H1 (cell line): ENCODE data around the gene KNOP1. TPM values are rescaled to one million over a fixed set of nuclear protein-coding genes. Genes with fewer than 3 reads are reported as not detected.

Experiments
- CTCF ChIA-PET: fragments of 300-600 bp; sonication (Branson Sonifier 250); formaldehyde crosslinking; loops from one replicate; lab custom pipeline; 2021; ENCODE audit not compliant: partially characterized antibody; lab: Charles Lee
- POLR2A ChIA-PET: fragments of 300-600 bp; sonication (Branson Sonifier 250); formaldehyde crosslinking; loops from one replicate; lab custom pipeline; 2021; ENCODE audit warnings: inconsistent platforms; ENCODE audit not compliant: partially characterized antibody; lab: Charles Lee
- DNase-seq, 2 experiments: peaks; one replicate each; pipeline versions ENCODE4 v3.0.0 to v3.0.0-alpha.2; 2010 to 2022; ENCODE audit warnings: low spot score in 2 of 2, low read depth in 1 of 2, mixed read lengths in 1 of 2
- FAIRE-seq: peaks from 2 replicates; lab custom pipeline; 2011; peaks lifted over from hg19 to GRCh38; lab: Jason Lieb, UNC
- H2AFZ ChIP-seq: 2 replicates; pipeline ENCODE4 v1.8.1; 2012; ENCODE audit warnings: low read length, inconsistent platforms
- H2AK5ac ChIP-seq: 2 replicates; pipeline ENCODE4 v1.6.1; 2013; ENCODE audit warnings: low read depth, low read length
- H2BK120ac ChIP-seq: replicated peaks from 2 replicates; pipeline ENCODE3; 2013; ENCODE audit warnings: low read depth, low read length, inconsistent platforms
- H2BK12ac ChIP-seq: 2 replicates; pipeline ENCODE4 v1.6.1; 2013; ENCODE audit warnings: low read depth, low read length
- H2BK15ac ChIP-seq: 2 replicates; pipeline ENCODE4 v1.6.1; 2013; ENCODE audit warnings: low read length
- H2BK20ac ChIP-seq: 2 replicates; pipeline ENCODE4 v1.6.1; 2013; ENCODE audit warnings: low read length
- H2BK5ac ChIP-seq: 2 replicates; pipeline ENCODE4 v1.6.1; 2013; ENCODE audit warnings: low read depth, low read length
- H3K14ac ChIP-seq: 2 replicates; pipeline ENCODE4 v1.6.1; 2013; ENCODE audit warnings: inconsistent platforms; ENCODE audit not compliant: insufficient read length
- H3K18ac ChIP-seq: 2 replicates; pipeline ENCODE4 v1.6.1; 2013; ENCODE audit warnings: low read length; ENCODE audit errors: extremely low read depth
- H3K23ac ChIP-seq: 2 replicates; pipeline ENCODE4 v1.6.1; 2013; ENCODE audit warnings: inconsistent platforms; ENCODE audit not compliant: insufficient read length
- H3K23me2 ChIP-seq: 2 replicates; pipeline ENCODE4 v1.6.1; 2013; ENCODE audit warnings: low read depth, low read length
- H3K27ac ChIP-seq: 2 replicates; pipeline ENCODE4 v1.6.1; 2011; ENCODE audit warnings: low read depth, low read length, inconsistent platforms
- H3K27me3 ChIP-seq, 4 experiments: replicated peaks in 1 of 4; 1 replicate in 1 of 4; 2 replicates in 3 of 4; pipeline versions ENCODE4 v1.6.1 to v1.8.1; 2011 to 2013; ENCODE audit warnings: low read length in 3 of 4, mild to moderate bottlenecking in 3 of 4, inconsistent platforms in 2 of 4, mixed read lengths in 2 of 4, moderate library complexity in 1 of 4; ENCODE audit not compliant: control insufficient read depth in 3 of 4, insufficient read depth in 3 of 4; ENCODE audit errors: extremely low read depth in 1 of 4
- H3K36me3 ChIP-seq, 4 experiments: 2 replicates each; pipeline versions ENCODE4 v1.6.1 to v1.8.1; 2011 to 2013; ENCODE audit warnings: mild to moderate bottlenecking in 4 of 4, low read length in 3 of 4, moderate library complexity in 2 of 4, control low read depth in 1 of 4, inconsistent platforms in 1 of 4; ENCODE audit not compliant: insufficient read depth in 4 of 4, control insufficient read depth in 2 of 4
- H3K4ac ChIP-seq: replicated peaks from 2 replicates; pipeline ENCODE3; 2013; ENCODE audit warnings: low read length, low read depth, mixed read lengths, inconsistent platforms; ENCODE audit not compliant: insufficient read length
- H3K4me1 ChIP-seq, 4 experiments: replicated peaks in 1 of 4; 1 replicate in 1 of 4; 2 replicates in 3 of 4; pipeline versions ENCODE4 v1.6.1 to v1.8.1; 2011 to 2013; ENCODE audit warnings: low read length in 3 of 4, inconsistent platforms in 2 of 4, mixed read lengths in 1 of 4; ENCODE audit not compliant: insufficient read depth in 4 of 4, control insufficient read depth in 3 of 4
- H3K4me2 ChIP-seq, 2 experiments: 2 replicates each; pipeline versions ENCODE4 v1.6.1 to v1.8.1; 2011 to 2013; ENCODE audit warnings: low read depth in 2 of 2, low read length in 2 of 2, control low read depth in 1 of 2, inconsistent platforms in 1 of 2, mild to moderate bottlenecking in 1 of 2; ENCODE audit not compliant: insufficient read depth in 1 of 2
- H3K4me3 ChIP-seq, 4 experiments: fragments of 200-600, 300-600 bp in 1 of 4; sonication (generic), shearing (Covaris generic), sonication (Bioruptor Twin) in 1 of 4; 2 replicates each; pipeline versions ENCODE4 v1.5.1 to v1.8.1; 2011 to 2016; ENCODE audit warnings: low read length in 4 of 4, low read depth in 3 of 4, control low read depth in 2 of 4, inconsistent platforms in 2 of 4, mild to moderate bottlenecking in 2 of 4, mixed read lengths in 1 of 4, moderate library complexity in 1 of 4; ENCODE audit not compliant: insufficient read depth in 2 of 4; ENCODE audit errors: extremely low read depth in 1 of 4
- H3K56ac ChIP-seq: replicated peaks from 2 replicates; pipeline ENCODE3; 2013; ENCODE audit warnings: low read depth, mild to moderate bottlenecking, mixed read lengths, low read length, inconsistent platforms; ENCODE audit not compliant: insufficient read length
- H3K79me1 ChIP-seq: 2 replicates; pipeline ENCODE4 v1.6.1; 2013; ENCODE audit warnings: low read depth, low read length, control low read depth
- H3K79me2 ChIP-seq, 2 experiments: 2 replicates each; pipeline versions ENCODE4 v1.6.1 to v1.8.1; 2012 to 2013; ENCODE audit warnings: low read length in 2 of 2, mild to moderate bottlenecking in 2 of 2, inconsistent platforms in 1 of 2; ENCODE audit not compliant: insufficient read depth in 2 of 2, control insufficient read depth in 1 of 2
- H3K9ac ChIP-seq, 4 experiments: replicated peaks in 1 of 4; 1 replicate in 1 of 4; 2 replicates in 3 of 4; pipeline versions ENCODE4 v1.6.1 to v1.8.1; 2011 to 2013; ENCODE audit warnings: low read depth in 3 of 4, low read length in 3 of 4, control low read depth in 2 of 4, mild to moderate bottlenecking in 2 of 4, moderate library complexity in 2 of 4, inconsistent platforms in 1 of 4; ENCODE audit errors: extremely low read depth in 1 of 4
- H3K9me3 ChIP-seq, 2 experiments: 2 replicates each; pipeline versions ENCODE4 v1.6.1 to v1.8.1; 2012 to 2013; ENCODE audit warnings: mild to moderate bottlenecking in 2 of 2, moderate library complexity in 2 of 2, control low read depth in 1 of 2, inconsistent platforms in 1 of 2, low read depth in 1 of 2, low read length in 1 of 2, mixed read lengths in 1 of 2; ENCODE audit not compliant: insufficient read depth in 2 of 2
- H4K20me1 ChIP-seq, 2 experiments: replicated peaks in 1 of 2; 2 replicates each; pipeline versions ENCODE3 to v1.8.1; 2011 to 2013; ENCODE audit warnings: inconsistent platforms in 2 of 2, low read length in 2 of 2, mild to moderate bottlenecking in 1 of 2; ENCODE audit not compliant: insufficient read depth in 2 of 2, control insufficient read depth in 1 of 2
- H4K5ac ChIP-seq: 2 replicates; pipeline ENCODE4 v1.6.1; 2013; ENCODE audit warnings: low read length, low read depth, mixed read lengths, inconsistent platforms; ENCODE audit not compliant: insufficient read length
- H4K8ac ChIP-seq: 2 replicates; pipeline ENCODE4 v1.8.0; 2013; ENCODE audit warnings: mild to moderate bottlenecking, moderate library complexity, low read length, inconsistent platforms; ENCODE audit not compliant: insufficient read depth; ENCODE audit errors: extremely low read depth
- H4K91ac ChIP-seq: replicated peaks from 2 replicates; pipeline ENCODE3; 2013; ENCODE audit warnings: low read length, mixed read lengths, inconsistent platforms; ENCODE audit not compliant: insufficient read length
- BCL11A ChIP-seq, 2 experiments: IDR thresholded peaks; one replicate each; pipeline ENCODE4 v1.6.1; 2011; ENCODE audit warnings: low read depth in 2 of 2, low read length in 2 of 2, mild to moderate bottlenecking in 2 of 2
- CBX5 ChIP-seq: fragments of 300-800, 300-1000 bp; sonication (generic); IDR thresholded peaks from 2 replicates; pipeline ENCODE4 v1.7.1; 2016; ENCODE audit warnings: antibody characterized with exemption, low read length, low read depth
- CEBPB ChIP-seq: IDR thresholded peaks from 2 replicates; pipeline ENCODE4 v1.6.1; 2012; ENCODE audit warnings: low read depth, low read length
- CHD1 ChIP-seq: IDR thresholded peaks from 2 replicates; pipeline ENCODE4 v1.6.1; 2012; ENCODE audit warnings: low read depth, low read length, improper control_type of control experiment
- CHD2 ChIP-seq: IDR thresholded peaks from 2 replicates; pipeline ENCODE4 v1.6.1; 2012; ENCODE audit warnings: low read length, improper control_type of control experiment
- JUND ChIP-seq: IDR thresholded peaks from 2 replicates; pipeline ENCODE4 v1.6.1; 2011; ENCODE audit warnings: mild to moderate bottlenecking, improper control_type of control experiment, low read length
- RBBP5 ChIP-seq: IDR thresholded peaks from 2 replicates; pipeline ENCODE4 v1.7.1; 2012; ENCODE audit warnings: low read depth, mild to moderate bottlenecking, inconsistent platforms, low read length, moderate library complexity, borderline replicate concordance
- SP2 ChIP-seq: IDR thresholded peaks from 2 replicates; pipeline ENCODE4 v1.6.1; 2012; ENCODE audit warnings: mild to moderate bottlenecking, low read length, inconsistent platforms
- SP4 ChIP-seq: IDR thresholded peaks from 2 replicates; pipeline ENCODE4 v1.6.1; 2012; ENCODE audit warnings: low read length, inconsistent platforms
- TCF12 ChIP-seq: IDR thresholded peaks from 2 replicates; pipeline ENCODE4 v1.6.1; 2011; ENCODE audit warnings: low read depth, mild to moderate bottlenecking, low read length
- WGBS, 2 experiments: shearing (Covaris generic) in 1 of 2; methylation state at CpG; one replicate each; pipeline versions ENCODE4 v1.1.6 to v1.1.7; 2013 to 2015; ENCODE audit warnings: low lambda C conversion rate in 2 of 2, mixed read lengths in 2 of 2, inconsistent platforms in 1 of 2, low coverage in 1 of 2, missing lambda C conversion rate in 1 of 2; ENCODE audit not compliant: insufficient replicate concordance in 2 of 2, insufficient coverage in 1 of 2, insufficient read length in 1 of 2; ENCODE audit errors: extremely low coverage in 1 of 2, missing lambda C conversion rate in 1 of 2; 5-methylcytosine and 5-hydroxymethylcytosine counted together
- polyA plus RNA-seq, 7 experiments: library from polyadenylated mRNA; depleted of rRNA in 3 of 7; stranded (reverse) in 5 of 7; unstranded in 2 of 7; fragments of >200 nt in 5 of 7; fragments of 200-250 nt in 2 of 7; gene quantifications; 1 replicate in 5 of 7; 2 replicates in 1 of 7; 4 replicates in 1 of 7; pipeline versions ENCODE4 v1.2.1 to v1.2.3, GENCODE V29; 2011 to 2013; ENCODE audit warnings: missing spikeins in 2 of 7, mixed read lengths in 2 of 7
- total RNA-seq: library from RNA; stranded (reverse); fragmentation: NEBNext Ultra II Directional; extraction: Animal tissue kit (Norgen Biotek cat#: 25700); gene quantifications from 2 replicates; pipeline ENCODE4 v1.2.1, GENCODE V29; 2021
- TF ChIP-seq, protein P1 (sequence below), 3 experiments: IDR thresholded peaks; 1 replicate in 2 of 3; 2 replicates in 1 of 3; pipeline versions ENCODE4 v1.5.1 to v1.6.1; 2011; ENCODE audit warnings: low read length in 3 of 3, mild to moderate bottlenecking in 3 of 3, inconsistent platforms in 2 of 3, low read depth in 1 of 3, moderate library complexity in 1 of 3; ENCODE audit not compliant: insufficient read depth in 1 of 3; ENCODE audit errors: control extremely low read depth in 1 of 3

The KNOP1 gene
- total and polyA plus RNA-seq, 2 of the 8 experiments (the other 6 are each of a cell fraction or from before 2014, with no cell fraction given) = 21.6 to 87.9 TPM

DNA sequence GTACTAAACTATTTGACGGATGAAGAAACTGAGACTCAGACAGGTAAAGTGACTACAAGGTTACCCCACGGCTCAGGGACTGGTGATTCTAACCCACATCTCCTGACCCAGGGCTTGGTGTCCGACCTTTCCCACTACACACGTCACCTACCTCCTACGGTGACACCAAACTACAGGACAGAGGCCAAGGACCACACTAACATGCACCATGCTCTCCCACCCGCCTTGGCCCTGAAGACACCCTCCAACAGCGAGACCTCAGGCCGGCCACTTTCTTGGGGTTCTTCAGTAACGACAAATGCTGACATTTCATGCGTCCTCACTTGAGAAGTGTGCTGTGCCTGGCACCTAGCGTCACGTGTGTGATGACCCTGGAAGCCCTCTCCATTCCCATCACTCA is 6.4 kb downstream of the KNOP1 start:
- peak overlapping the region; percentile 39; the same call in 1 of the 2 replicates for H3K18ac ChIP-seq
- H2BK15ac ChIP-seq = peak overlapping the region; percentile 65; the same call in 1 of the 2 replicates
- H2BK120ac ChIP-seq = no peak overlapping the region
- H3K27ac ChIP-seq = peak overlapping the region; percentile 49; the same call in 1 of the 2 replicates
- no peak overlapping the region for H3K4me3 ChIP-seq
- peaks cover 18 to 58% (median 37%) of the 10 kb centered on the region in 4 experiments for H3K4me1 ChIP-seq
- H2BK20ac ChIP-seq = peak overlapping the region; percentile 52; the same call in 1 of the 2 replicates
- H3K27me3 ChIP-seq = no peaks in the 10 kb centered on the region
- ChIA-PET POLR2A (interaction anchor here (0.8 to 2.6 kb wide), 9 partner anchors 13 to 173 kb away, joined by 3 to 9 read pairs (median 3); partner anchors contain the start of gene GPRC5B), CTCF (interaction anchor here (1.7 kb wide), 1 partner anchor 61 kb away, joined by 3 read pairs; no protein-coding TSS in a partner anchor)
- peak overlapping the region; percentile 57 for H3K4ac ChIP-seq
- no peaks in the 10 kb centered on the region for H3K23me2 ChIP-seq
- DNase-seq (no peak), FAIRE-seq (no peak)
- H4K91ac ChIP-seq = peak overlapping the region; percentile 34
- H3K79me2 ChIP-seq = peaks cover 31 to 98% of the 10 kb centered on the region in 2 experiments
- H2AK5ac ChIP-seq = no peak overlapping the region; the same call in 1 of the 2 replicates
- peak overlapping the region in 1 of 2 experiments; percentile 37; a peak in 1 of 4 replicates for H3K4me2 ChIP-seq
- no peak overlapping the region for H3K56ac ChIP-seq
- no peak overlapping the region for H4K8ac ChIP-seq
- WGBS, 2 experiments = 94% methylated on average over 12 of the region's 12 CpGs; no CpG with 5 or more reads in 1 of the 2 experiments
- H3K14ac ChIP-seq = no peak overlapping the region
- H2BK5ac ChIP-seq = 0 out of 2 replicates have a peak overlapping the region, but pooled peaks have one; percentile 63
- H2BK12ac ChIP-seq = 0 out of 2 replicates have a peak overlapping the region, but pooled peaks have one; percentile 39
- no peaks in the 10 kb centered on the region for H3K9me3 ChIP-seq
- H3K9ac ChIP-seq = 0 out of 7 replicates have a peak overlapping the region, but pooled peaks of 1 of the 4 experiments have one; percentile 3
- H3K23ac ChIP-seq = no peak overlapping the region
- peaks cover 30% of the 10 kb centered on the region for H3K79me1 ChIP-seq
- peaks cover 25 to 77% (median 39%) of the 10 kb centered on the region in 4 experiments; a peak in 7 of 8 replicates for H3K36me3 ChIP-seq
- no peak overlapping the region for H4K5ac ChIP-seq
- H4K20me1 ChIP-seq = peaks cover 46 to 58% of the 10 kb centered on the region in 2 experiments
- H2AFZ ChIP-seq = no peak overlapping the region
- TF ChIP-seq CHD1 = no peak
- no peak for TF ChIP-seq CBX5
- TF ChIP-seq JUND = no peak
- TF ChIP-seq, protein P1, sequence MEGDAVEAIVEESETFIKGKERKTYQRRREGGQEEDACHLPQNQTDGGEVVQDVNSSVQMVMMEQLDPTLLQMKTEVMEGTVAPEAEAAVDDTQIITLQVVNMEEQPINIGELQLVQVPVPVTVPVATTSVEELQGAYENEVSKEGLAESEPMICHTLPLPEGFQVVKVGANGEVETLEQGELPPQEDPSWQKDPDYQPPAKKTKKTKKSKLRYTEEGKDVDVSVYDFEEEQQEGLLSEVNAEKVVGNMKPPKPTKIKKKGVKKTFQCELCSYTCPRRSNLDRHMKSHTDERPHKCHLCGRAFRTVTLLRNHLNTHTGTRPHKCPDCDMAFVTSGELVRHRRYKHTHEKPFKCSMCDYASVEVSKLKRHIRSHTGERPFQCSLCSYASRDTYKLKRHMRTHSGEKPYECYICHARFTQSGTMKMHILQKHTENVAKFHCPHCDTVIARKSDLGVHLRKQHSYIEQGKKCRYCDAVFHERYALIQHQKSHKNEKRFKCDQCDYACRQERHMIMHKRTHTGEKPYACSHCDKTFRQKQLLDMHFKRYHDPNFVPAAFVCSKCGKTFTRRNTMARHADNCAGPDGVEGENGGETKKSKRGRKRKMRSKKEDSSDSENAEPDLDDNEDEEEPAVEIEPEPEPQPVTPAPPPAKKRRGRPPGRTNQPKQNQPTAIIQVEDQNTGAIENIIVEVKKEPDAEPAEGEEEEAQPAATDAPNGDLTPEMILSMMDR (IDR thresholded peaks at IDR 0.05; ENCODE audit: control extremely low read depth in 1 of 3, insufficient read depth in 1 of 3, low read depth in 1 of 3, low read length in 3 of 3) = no peak
- TF ChIP-seq TCF12 = no peak
- no peak for TF ChIP-seq CEBPB
- no peak for TF ChIP-seq RBBP5
- TF ChIP-seq CHD2 = no peak
- TF ChIP-seq BCL11A (IDR thresholded peaks at IDR 0.05; ENCODE audit: low read depth in 2 of 2, low read length in 2 of 2) = no peak
- TF ChIP-seq SP2 = no peak
- no peak for TF ChIP-seq SP4
